SW480 (cell line): Measurements from ENCODE around the gene ECE1.

ENCODE experiments used
- DNase-seq: peaks from one replicate; pipeline ENCODE4 v3.0.0-alpha.2; 2016; ENCODE audit warnings: low spot score

Gene ECE1

DNA sequence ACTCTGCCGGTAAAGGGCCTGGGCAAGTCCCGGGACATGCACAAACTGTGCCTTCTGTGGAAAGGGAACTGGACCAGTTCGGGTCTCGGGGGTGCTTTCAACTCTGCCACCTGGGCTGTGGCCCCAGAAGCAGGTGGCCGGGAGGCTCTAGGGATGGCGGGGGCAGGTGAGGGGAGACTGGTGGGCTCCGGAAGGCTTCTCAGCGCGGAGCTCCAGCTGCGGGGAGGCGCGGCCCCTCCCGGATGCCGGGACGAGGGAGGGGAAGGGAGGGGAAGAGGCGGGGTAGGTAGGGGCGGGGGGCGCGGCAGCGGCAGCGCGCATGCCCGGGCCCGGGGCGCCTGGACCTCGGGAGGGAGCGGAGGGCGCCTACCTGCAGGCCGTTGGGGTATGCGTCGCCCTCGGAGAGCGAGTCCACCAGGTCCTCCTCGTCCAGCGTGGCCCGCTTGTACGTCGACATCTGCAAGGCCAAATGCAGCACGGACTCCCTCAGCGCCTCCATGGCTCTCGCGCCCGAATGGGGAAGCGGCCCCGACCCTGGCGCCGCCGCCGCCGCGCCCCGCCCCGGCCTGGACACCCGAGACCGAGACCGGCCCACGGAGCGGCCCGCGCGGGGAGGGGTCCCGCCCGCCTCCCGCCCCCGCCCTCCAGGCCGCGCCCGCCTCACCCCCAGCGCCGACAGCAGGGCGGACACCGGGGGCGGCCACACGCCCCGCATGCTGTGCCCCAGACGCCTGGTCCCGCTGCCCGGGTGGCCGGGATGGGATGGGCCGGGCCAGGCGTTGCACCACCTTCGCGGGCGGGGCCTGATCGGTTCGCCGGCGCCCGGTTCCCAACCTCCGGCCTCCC is at the start of gene ECE1:
ECE1 (minus strand) TSS at position 764 of the 846 bp plus-strand sequence; CDS start at position 715, 49 bp downstream.
- DNase-seq: peak; percentile 42

DNA sequence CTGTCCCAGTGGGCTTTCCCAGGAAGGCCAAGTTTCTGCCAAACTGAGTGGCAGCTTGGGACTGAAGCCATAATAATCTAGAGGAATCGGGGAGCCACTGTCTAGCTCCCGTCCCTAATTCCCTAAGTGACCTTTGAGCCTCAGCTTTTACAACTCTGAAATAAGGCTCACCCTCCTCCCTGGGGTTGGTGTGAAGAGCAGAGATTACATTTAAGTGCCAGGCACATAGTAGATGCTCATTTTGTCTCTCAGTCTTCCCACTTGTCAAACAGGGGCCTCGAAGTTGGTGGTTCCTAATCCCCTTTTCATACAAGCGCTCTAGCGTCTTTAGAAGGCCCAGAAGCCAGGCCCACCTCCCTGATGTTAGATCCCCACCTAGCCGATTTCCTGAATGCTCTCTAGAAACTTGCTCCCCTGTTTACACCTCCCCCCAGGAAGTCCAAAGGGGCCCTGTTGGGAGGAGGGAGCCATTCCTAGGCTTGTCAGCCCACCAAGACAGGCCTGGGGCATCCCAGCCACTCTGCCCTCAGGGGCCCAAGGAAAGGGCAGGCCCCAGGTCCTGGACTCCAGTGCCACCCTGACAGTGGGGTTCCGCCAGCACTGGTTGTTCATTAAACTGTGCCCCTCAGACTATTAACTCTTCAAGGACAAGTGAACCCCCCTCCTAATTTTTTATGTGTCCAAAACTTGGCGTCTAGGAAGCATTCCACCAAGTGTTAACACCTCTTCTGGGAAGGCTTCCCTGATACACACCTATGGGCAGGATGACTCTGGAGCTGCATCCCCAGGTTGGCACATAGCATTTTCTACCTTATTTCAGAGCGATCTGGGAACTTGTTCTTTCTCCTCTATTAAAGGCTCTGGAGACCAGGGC is 49.3 kb upstream of the ECE1 start:
- no peak for DNase-seq

DNA sequence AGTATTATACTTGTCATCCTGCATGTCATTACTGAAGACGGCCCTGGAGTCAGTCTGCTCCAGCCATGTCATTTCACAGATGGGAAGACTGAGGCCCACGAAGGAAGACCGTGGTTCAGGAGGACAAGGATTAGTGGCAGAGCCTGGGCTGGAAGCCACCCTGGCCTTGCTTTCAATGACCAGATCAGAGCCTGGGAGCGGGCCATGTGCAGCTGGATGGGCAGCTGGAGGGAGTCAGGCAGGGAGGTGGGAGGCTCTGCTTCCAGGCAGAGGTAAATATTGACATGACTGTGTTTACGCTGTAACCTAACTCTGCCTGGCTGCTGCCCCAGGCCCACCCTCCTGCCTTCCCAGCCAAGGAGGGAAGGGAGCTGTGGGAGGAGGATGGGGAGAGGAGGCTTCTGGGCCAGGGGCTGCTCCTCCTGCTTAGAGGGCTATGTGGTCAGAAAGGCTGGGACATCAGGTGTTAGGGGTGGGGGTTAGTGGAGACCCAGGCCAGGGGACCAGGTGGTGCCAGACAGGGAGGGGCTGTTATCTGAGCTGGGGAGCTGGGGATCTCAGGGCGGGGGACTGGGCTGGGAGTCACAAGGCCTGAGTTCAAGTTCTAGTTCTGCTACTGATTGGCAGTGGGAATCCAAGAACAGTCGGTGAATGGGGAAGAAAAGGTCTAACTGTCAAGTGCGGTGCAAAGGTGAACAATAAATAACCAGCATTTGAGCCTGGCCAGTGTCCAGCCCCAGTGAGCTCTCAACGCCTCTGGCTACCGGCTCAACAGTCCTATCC is 48.5 kb upstream of the ECE1 start:
- DNase-seq: no peak

DNA sequence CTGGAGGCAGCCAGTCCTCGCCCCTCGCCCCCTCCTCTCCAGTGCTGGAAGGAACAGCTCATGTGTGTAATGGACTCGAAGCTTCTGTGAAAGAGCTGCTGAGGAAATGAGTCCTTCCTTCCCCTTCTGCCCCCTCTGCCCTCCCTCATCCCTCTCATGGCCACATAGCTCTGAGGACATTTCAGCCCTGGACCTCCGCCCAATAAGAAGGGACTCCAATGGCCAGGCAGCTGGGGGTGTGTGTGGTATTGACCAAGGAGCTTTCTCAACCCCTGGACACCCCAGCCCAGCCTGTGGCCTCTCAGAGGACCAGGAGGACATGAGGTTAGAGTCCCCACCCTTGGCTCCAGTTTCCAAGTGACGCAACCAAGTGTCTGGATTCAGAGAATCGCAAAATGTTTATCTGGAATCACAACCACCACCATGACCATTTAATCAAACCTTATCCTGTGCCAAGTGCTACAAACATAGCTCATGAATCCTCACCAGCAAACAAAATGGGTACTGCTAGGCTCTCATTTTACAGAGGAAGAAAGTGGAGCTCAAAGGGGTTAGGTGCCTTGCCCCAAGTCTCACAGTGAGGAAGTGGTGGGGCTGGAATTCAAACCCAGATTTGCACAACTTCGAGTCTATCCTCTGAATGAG is 47.8 kb upstream of the ECE1 start:
- DNase-seq: no peak

DNA sequence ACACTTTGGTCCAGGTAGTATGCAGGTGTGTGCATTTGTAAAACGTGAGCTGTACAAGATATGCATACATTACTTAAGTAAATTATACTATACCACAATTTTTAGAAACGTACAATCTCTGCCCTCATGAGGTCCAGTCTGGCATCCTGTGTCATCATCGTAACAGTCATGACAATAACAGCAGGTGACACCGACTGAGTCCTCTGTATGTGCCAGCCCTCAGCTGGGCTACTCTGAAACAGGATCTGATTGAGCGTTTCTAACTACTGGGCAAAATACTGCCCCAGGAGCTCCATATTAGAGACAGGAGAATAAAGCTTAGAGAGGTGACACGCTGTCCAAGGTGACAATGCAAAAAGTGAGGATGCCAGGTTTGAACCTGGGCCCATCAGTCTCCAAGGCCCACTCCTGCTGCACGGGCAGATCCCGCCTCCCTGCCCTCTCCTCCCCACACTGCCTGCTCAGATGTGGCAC is 47.2 kb upstream of the ECE1 start:
- DNase-seq: no peak

DNA sequence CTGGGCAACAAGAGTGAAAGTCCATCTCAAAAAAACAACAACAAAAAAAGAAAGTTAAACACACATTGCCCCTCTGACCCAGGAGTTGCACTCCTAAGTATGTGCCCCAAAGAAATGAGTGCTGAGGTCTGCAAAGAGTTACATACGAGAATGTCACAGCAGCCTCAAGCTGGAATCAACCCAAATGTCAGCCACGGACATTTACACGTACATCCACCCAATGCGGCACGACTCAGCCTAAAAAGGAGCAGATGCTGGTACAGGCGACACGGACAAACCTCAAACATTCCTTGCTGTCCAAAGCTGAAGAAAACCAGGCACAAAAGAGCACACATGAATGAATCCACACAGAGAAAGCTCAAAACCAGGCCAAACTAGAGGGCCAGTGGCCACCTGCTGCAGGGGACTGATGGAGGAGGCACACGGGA is 46.8 kb upstream of the ECE1 start:
- no peak for DNase-seq

DNA sequence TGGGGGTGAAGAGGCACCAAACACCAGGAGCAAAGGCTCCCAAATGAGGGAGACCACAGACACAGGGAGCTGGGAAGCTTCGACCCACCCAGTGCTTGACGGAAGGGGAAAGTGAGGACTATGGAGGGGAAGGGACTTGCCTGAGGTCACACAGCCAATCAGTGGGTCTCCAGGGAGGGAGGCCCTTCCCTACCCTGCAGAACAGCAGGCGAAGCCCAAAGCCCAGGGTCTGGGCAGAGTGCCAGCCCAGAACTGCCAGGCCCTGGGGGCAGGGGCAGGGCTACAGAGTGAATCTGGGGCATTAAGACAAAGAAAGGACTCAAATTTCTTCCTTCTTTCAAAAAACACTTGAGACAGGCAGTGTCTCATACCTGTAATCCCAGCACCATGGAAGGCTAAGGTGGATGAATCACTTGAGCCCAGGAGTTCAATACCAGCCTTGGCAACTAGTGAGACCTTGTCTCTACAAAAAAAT is 45.5 kb upstream of the ECE1 start:
- DNase-seq: no peak

DNA sequence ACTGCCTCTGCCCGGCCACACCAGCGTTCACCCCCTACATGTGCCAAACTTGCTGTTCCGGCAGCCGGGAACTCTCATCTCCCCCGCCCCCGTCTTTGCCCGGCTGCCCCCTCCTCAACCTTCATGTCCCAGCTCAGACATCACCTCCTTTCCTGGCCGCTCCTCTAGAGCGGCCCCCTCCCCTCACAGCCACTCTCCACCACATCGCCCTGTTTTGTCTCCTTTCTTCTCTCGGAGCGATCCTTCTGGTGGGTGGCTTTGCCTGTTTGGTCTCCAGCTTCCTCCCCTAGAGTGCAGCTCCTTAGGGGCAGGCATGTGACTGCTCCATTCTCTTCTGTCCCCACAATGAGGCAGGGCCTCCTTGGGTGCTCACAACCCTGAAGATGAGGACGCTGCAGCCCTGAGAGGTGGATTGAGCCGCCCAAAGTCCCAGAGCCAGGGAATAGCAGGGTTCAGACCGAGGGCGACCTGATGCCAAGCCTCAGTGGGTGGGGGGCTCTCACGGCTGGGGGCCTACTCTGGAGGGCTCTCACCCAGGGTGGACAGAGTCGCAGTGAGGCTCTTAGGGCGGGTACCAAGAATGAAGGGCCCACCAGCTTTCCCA is 44.9 kb upstream of the ECE1 start:
- DNase-seq: no peak

DNA sequence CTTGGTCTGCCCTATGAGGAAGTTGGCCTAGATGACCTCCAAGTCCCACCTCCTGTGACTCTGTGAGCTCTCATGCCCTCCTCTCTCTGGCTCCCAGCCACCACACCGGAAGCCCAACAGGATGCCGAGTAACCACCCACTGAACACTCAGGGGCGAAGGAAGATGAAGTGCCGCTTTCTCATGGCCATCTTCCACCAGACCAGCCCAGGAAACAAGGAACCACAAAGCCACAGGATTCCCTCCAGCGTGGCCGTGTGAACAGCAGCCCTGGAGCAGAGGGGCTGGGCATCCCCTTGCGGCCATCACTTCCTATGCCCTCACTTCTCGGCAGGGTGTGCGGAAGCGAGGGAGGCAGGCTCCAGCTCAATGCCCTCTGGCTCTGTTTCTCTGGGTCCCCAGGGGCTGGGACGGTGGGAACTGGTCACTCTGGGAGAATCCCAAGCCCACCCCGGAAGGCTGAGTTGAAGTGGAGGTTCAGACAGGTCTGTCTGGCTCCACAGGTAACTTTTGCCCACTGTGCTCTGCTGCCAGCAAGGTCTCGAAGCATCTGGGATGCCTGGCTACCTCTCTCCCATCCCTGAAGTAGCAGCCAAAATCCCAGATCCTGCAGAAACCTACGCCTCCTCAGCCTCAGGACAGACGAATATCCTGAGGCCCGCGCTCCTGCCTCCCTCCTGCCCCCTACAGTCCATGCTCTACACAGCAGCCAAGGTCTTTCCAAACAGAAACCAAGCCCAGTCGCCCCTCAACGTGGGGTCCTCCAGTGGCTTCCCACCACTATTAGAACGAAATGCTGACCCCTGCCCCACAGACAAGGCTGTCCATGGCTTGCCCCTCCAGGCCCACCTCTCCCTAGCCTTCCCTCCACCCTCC is 44.2 kb upstream of the ECE1 start:
- DNase-seq: peak; percentile 82

DNA sequence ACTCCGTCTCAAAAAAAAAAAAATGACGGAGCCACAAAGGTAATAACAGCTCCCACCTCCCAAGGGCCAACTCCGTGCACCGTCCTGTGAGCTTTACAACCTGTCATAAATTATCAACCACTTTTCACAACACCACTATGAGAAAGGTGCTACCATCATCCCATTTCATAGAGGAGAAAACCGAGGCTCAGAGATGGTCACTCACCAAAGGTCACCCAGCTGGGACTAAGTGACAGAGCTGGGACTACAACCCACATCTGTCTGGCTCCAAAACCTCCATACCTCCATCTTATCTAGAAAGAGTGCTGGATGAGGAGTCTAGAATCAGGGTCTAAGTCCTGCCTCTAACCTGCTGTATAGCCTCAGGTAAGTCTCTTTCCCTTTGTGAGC is 43.6 kb upstream of the ECE1 start:
- no peak for DNase-seq

DNA sequence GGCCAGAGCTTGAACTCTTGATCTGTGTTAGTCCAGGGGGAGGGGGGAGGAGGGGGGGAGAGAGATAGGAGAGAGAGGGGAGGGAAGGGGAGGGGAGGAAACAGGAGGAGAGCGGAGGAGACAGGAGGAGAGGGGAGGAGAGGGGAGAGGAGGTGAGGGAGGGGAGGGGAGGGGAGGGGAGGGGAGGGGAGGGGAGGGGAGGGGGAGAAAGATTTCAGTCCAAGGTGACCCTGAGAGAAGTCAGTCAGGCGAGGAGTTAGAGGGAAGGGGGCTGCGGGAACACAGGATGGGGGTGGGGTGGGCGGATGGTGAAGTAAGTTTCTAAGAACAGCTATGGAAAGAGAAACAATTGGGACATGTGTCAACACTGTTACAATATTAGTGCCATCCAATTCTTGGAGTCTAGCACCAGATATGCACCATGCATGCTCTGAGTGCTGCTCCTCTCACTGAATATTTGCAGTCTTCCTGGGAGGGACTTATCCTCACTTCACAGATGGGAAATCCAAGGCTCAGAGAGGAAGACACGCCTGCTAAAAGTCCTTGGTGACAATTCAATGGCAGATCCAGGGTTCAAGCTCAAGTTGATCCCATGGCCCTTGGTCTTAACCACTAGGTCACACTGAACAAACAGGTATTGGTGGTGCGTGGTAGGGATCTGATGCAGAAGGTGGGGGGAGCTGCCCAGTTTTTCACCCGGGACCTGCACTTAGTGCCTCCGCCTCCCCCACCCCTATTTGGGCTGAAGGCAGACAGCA is 42.5 kb upstream of the ECE1 start:
- DNase-seq: no peak

DNA sequence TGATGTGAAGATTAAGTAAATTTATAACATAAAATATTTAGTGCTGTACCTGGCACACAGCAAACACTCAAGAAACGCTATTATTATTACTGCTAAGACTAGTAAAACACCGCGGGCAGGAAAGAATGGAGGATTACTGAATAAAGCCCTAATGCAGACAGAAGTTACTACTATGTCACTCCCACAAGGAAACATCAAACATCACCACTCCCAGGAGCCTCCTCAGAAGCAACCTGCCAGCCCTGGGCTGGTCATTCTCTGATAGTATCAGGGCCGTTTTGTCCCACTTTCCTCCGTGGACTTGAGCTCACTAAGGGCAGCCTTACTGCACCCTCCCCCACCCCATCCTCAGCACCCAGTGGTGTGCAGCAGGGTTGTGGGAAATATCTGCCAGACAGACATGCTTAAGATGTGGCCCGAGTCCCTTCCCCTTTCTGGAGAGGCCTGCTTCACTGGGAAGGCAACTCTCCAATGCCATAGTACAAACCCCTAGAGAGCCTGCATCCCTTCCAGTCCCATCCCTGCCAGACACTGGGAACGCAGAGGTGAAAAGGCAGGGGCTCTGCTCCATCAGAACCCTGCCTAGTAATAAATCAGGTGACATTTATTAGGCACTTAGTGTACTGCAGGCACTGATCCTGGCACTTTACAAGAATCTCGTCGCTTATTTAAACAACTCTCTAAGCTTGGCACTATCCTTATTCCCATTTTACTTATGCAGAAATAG is 41.7 kb upstream of the ECE1 start:
- DNase-seq: no peak

DNA sequence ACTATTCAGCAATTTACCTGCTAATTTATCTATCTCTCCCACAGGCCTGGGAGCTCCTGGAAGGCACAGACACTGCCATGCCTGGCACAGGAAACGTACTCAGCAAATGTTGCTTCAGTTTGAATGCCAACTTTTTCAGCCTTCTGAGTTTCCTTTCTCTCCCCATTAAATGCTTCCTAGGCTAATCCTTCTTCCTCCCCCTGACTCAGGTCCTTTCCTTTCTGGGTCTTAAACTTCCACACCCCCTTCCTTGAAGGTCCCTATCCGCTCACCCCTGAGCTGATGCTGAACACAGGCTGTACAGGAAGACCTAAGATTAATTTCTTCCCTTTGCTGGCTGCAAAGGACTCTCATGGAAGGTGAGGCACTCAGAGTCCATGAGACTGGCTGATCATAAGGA is 40.3 kb upstream of the ECE1 start:
- DNase-seq: no peak

DNA sequence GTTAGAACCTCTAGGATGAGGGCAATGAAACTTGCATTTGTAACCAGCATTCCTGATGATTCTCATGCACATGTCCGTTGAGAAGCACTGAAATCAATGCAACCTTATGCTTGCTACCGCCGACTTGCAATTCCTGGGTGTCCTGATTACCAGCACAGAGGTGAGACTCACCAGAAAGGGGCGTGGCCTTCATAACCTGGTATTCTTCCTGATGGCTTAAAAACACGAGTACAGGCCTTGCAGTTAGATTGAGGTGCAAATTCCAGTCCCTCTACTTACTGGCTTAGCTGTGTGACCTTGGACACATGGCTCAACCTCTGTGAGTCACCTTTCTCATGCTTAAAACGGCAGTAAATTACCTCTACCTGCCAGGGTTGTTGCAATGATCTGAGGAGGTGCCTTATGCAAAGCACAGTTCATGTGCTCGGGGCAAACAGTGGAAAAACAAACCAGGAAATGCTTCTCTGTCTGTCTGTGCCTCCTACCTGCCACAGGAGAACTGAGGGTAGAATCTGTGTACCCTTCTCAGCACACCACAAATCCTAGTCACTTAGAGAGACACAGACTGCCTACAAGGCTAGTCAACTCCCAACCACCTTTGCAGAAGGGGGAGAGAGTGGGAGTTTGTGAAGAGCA is 39.1 kb upstream of the ECE1 start:
- DNase-seq: peak; percentile 82

DNA sequence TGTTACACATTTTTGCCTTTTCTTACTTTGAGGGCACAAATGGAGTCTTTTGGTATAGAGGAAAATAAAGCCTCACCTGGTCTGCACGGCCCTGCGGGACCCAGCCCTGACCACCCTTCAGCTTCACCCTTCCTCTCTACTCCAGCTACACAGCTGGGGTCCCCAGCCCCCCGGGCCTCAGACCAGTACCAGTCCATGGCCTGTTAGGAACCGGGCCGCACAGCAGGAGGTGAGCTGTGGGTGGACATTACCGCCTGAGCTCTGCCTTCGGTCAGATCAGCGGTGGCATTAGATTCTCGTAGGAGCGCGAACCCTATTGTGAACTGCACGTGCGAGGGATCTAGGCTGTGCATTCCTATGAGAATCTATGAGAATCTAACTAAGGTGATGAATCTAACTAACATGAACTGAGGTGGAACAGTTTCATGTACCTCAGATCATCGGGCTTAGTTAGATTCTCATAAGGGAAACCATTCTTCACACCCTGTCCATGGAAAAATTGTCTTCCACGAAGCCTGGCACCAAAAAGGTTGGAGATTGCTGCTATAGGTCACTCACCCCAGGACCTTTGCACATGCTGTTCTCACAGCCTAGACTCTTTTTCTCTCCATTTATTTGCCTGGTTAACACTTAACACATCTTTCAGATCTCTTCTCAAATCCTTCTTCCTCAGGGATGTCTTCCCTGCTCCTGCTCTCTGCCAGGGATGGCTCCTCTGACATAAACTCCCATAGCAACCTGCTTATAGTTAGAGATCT is 37.5 kb upstream of the ECE1 start:
- DNase-seq: no peak

DNA sequence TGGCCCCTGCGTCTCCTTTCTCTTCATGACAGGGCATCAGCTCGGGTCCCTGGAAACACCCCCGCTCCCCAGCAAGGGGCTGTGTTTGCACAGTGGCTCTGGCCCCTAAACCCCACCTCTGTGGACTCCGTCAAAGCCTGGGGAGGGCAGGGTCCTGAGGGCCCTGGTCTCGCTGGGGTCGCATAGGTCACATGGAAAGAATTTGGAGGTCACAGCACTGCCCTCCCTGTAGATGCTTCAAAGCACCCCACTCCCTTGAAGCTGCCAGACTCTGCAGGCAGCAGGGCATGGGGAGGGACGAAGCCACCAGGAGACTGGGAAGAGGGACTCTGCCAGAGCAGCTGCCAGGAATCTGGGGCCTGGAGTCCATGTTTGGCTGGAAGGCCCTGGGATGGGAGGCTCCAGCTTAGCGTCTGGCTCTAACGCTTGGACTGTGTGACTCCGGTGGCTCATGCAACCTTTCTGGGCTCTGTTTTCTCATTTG is 36.6 kb upstream of the ECE1 start:
- no peak for DNase-seq

DNA sequence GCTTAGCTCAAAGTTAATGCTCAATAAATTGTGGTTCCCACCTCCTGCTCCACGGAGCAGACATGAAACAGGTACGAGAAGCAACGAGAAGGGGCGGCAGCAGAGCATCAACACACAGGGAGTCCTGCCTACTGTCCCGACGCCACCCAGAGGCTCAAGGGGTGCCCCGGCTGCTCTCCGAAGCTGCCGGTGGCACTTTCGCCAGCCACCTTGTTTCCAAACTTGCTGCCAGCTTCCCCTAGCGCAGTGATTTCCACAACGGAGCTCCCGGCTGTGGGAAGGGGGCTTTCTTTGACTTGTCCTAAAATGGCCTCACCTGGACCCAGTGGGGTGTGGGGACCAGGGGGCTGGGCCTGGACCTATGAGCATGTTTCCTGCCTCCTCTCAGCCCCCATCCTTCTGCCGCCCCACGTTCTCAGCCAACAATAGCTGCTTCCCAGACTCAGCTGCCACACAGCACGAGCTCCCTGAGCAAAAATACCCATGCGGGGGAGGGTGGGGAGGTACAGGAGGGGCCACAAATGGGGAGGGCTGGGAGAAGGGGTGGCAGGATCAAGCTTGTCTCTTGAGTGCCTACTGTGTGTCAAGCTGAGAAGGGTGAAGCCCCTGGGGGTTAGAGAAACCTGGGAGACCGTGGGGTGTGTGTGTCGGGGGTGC is 35.6 kb upstream of the ECE1 start:
- no peak for DNase-seq
